HEK293 (cell line): ENCODE measurements around the gene CD48.

ENCODE experiments used
- CTCF ChIA-PET: fragments of 350-600 bp; formaldehyde crosslinking; extraction: SDS; loops from one replicate; lab custom pipeline; 2021; ENCODE audit warnings: antibody characterized with exemption; lab: Yijun Ruan, JAX
- POLR2A ChIA-PET: fragments of 300-600 bp; formaldehyde crosslinking; extraction: SDS; loops from one replicate; lab custom pipeline; 2020; ENCODE audit warnings: antibody characterized with exemption, inconsistent platforms; lab: Yijun Ruan, JAX
- H3K27ac ChIP-seq: fragments of 200-500 bp; sonication (Bioruptor generic); 2 replicates; pipeline ENCODE4 v1.5.1; 2014; ENCODE audit warnings: low read depth, low read length, control low read depth, inconsistent platforms; ENCODE audit errors: extremely low read depth
- H3K36me3 ChIP-seq, 2 experiments: fragments of 200-500 bp in 1 of 2; sonication (Bioruptor generic) in 1 of 2; 1 replicate in 1 of 2; 2 replicates in 1 of 2; pipeline ENCODE4 v1.5.1; 2014 to 2017; ENCODE audit warnings: inconsistent platforms in 2 of 2, low read length in 2 of 2; ENCODE audit not compliant: control insufficient read depth in 2 of 2, insufficient read depth in 1 of 2
- H3K4me1 ChIP-seq: fragments of 200-500 bp; sonication (Bioruptor generic); 2 replicates; pipeline ENCODE4 v1.5.1; 2014; ENCODE audit warnings: mild to moderate bottlenecking, low read length, inconsistent platforms; ENCODE audit not compliant: control insufficient read depth, insufficient read depth
- H3K4me3 ChIP-seq: 2 replicates; pipeline ENCODE4 v1.5.1; 2011; ENCODE audit warnings: low read depth, mild to moderate bottlenecking, control low read depth, low read length, moderate library complexity
- H3K9me3 ChIP-seq: fragments of 200-500 bp; sonication (Bioruptor generic); 2 replicates; pipeline ENCODE4 v1.5.1; 2014; ENCODE audit warnings: low read depth, low read length, inconsistent platforms; ENCODE audit not compliant: control insufficient read depth, insufficient read depth
- SCRT2 ChIP-seq: fragments of 450-650 bp; formaldehyde crosslinking; IDR thresholded peaks from 2 replicates; pipeline ENCODE4 v1.5.1; 2016; ENCODE audit warnings: missing biosample characterization, missing genetic modification characterization
- SETDB1 ChIP-seq: IDR thresholded peaks from one replicate; pipeline ENCODE4 v1.6.1; 2017; ENCODE audit warnings: mild to moderate bottlenecking, low read length, moderate library complexity, mixed read lengths; ENCODE audit not compliant: insufficient read length
- YY1 ChIP-seq: fragments of 450-650 bp; formaldehyde crosslinking; IDR thresholded peaks from 2 replicates; pipeline ENCODE4 v1.5.1; 2018; ENCODE audit warnings: missing biosample characterization, missing genetic modification characterization
- YY2 ChIP-seq: fragments of 450-650 bp; formaldehyde crosslinking; IDR thresholded peaks from 2 replicates; pipeline ENCODE4 v1.5.1; 2016; ENCODE audit warnings: missing biosample characterization, missing genetic modification characterization
- ZIC2 ChIP-seq: fragments of 450-650 bp; formaldehyde crosslinking; IDR thresholded peaks from 2 replicates; pipeline ENCODE4 v1.5.1; 2016; ENCODE audit warnings: missing biosample characterization, missing genetic modification characterization
- ZNF155 ChIP-seq: fragments of 450-650 bp; formaldehyde crosslinking; IDR thresholded peaks from 2 replicates; pipeline ENCODE4 v1.5.1; 2016; ENCODE audit warnings: missing biosample characterization, missing genetic modification characterization
- ZNF16 ChIP-seq: fragments of 450-650 bp; formaldehyde crosslinking; IDR thresholded peaks from 2 replicates; pipeline ENCODE4 v1.5.1; 2016; ENCODE audit warnings: low read depth, missing biosample characterization, missing genetic modification characterization
- ZNF175 ChIP-seq: fragments of 450-650 bp; formaldehyde crosslinking; IDR thresholded peaks from 2 replicates; pipeline ENCODE4 v1.5.1; 2016; ENCODE audit warnings: missing biosample characterization, missing genetic modification characterization
- ZNF223 ChIP-seq: fragments of 450-650 bp; formaldehyde crosslinking; IDR thresholded peaks from 2 replicates; pipeline ENCODE4 v1.5.1; 2016; ENCODE audit warnings: missing biosample characterization, missing genetic modification characterization
- ZNF24 ChIP-seq: fragments of 450-650 bp; formaldehyde crosslinking; IDR thresholded peaks from 2 replicates; pipeline ENCODE4 v1.5.1; 2016; ENCODE audit warnings: missing biosample characterization, missing genetic modification characterization
- ZNF623 ChIP-seq: fragments of 450-650 bp; formaldehyde crosslinking; IDR thresholded peaks from 2 replicates; pipeline ENCODE4 v1.5.1; 2016; ENCODE audit warnings: missing biosample characterization, missing genetic modification characterization
- ZNF785 ChIP-seq: fragments of 450-650 bp; formaldehyde crosslinking; IDR thresholded peaks from 2 replicates; pipeline ENCODE4 v1.5.1; 2016; ENCODE audit warnings: missing biosample characterization, missing genetic modification characterization
- TF ChIP-seq, protein P1 (sequence below): fragments of 450-650 bp; formaldehyde crosslinking; IDR thresholded peaks from 2 replicates; pipeline ENCODE4 v1.5.1; 2016; ENCODE audit warnings: missing biosample characterization, missing genetic modification characterization
- TF ChIP-seq, protein P2 (sequence below): fragments of 450-650 bp; formaldehyde crosslinking; IDR thresholded peaks from 2 replicates; pipeline ENCODE4 v1.5.1; 2017; ENCODE audit warnings: missing biosample characterization, missing genetic modification characterization
- TF ChIP-seq, protein P3 (sequence below): fragments of 450-650 bp; formaldehyde crosslinking; IDR thresholded peaks from 2 replicates; pipeline ENCODE4 v1.5.1; 2017; ENCODE audit warnings: missing biosample characterization, missing genetic modification characterization
- TF ChIP-seq, protein P4 (sequence below): IDR thresholded peaks from 2 replicates; pipeline ENCODE4 v1.6.1; 2011; ENCODE audit warnings: mild to moderate bottlenecking, low read depth, low read length, borderline replicate concordance
- TF ChIP-seq, protein P5 (sequence below): fragments of 450-650 bp; formaldehyde crosslinking; IDR thresholded peaks from 2 replicates; pipeline ENCODE4 v1.5.1; 2016; ENCODE audit warnings: missing biosample characterization, missing genetic modification characterization, low read depth
- TF ChIP-seq, protein P6 (sequence below): fragments of 450-650 bp; formaldehyde crosslinking; IDR thresholded peaks from 2 replicates; pipeline ENCODE4 v1.5.1; 2016; ENCODE audit warnings: missing biosample characterization, missing genetic modification characterization

Gene CD48

DNA sequence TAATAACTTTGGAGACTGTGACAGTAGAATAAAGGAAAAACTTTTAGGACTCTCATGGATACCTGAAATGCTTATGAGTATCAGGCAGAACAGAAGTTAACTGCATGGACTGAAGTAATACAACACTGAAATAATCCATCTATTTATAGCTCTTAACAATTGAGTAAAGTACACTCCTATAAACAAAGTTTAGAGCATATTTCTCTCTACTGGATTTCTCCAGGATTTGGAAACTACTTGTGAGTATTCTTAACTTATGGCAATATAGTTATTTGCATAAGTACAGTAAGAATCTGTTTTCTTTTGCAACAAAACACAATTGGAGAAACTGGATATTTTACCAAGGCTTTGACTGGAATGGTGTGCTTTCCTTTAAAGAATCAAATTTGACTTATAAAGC is 9.9 kb upstream of the CD48 start:
- Histone ChIP-seq H3K4me3 (no peak overlapping the region), H3K27ac (no peak overlapping the region), H3K4me1 (no peaks in the 10 kb centered on the region), H3K36me3 (no peaks in the 10 kb centered on the region), H3K9me3 (no peaks in the 10 kb centered on the region)
- TF ChIP-seq SCRT2 (tag by site-specific recombination) (no peak), ZNF155 (tag by site-specific recombination) (no peak), SETDB1 (peak; percentile 74)
- POLR2A ChIA-PET: no interaction called here
- CTCF ChIA-PET: interaction anchor here (0.7 kb wide), 3 partner anchors 47 to 492 kb away, joined by 3 read pairs; no protein-coding TSS in a partner anchor

DNA sequence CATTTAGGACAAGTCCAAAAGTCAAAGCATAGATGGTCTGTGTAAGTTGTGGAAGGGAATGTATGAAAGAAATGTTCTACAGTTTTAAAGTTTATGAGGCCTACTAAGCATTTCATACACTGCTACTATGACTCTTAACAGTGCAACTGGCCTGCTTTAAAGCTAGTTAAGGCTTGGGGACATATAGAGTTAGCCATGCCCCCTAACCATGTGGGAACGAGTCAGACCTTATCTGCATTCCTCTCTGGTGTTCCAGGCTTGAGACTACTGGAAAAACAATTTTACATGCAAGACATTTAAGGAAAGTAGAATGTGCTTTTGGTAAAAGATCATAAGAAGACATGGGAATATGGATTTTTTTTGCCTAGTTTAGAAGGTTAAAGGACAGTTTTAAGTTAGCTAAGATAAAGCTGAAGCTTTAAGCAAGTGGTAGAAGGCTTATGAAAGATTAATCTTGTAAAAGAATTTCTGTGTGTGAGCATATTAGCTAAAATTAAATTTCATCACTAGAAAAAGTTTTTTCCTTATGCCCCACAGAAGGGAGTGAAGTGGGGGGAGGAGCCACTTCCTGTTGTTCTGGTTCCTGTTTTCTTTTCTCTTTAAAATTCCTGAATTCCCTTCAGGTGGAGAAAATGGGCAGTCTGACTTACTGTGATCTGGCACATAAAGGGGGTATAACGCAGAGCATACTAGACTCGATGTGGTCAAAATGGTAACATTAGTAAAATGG is 8.9 kb upstream of the CD48 start:
- no peak overlapping the region for H3K27ac ChIP-seq
- no peaks in the 10 kb centered on the region for H3K9me3 ChIP-seq
- CTCF ChIA-PET: interaction anchor here (0.6 to 1.2 kb wide), 2 partner anchors 110 to 234 kb away, joined by 3 to 6 read pairs; partner anchors contain the start of gene ITLN2
- H3K36me3 ChIP-seq: no peaks in the 10 kb centered on the region
- TF ChIP-seq, protein P1, sequence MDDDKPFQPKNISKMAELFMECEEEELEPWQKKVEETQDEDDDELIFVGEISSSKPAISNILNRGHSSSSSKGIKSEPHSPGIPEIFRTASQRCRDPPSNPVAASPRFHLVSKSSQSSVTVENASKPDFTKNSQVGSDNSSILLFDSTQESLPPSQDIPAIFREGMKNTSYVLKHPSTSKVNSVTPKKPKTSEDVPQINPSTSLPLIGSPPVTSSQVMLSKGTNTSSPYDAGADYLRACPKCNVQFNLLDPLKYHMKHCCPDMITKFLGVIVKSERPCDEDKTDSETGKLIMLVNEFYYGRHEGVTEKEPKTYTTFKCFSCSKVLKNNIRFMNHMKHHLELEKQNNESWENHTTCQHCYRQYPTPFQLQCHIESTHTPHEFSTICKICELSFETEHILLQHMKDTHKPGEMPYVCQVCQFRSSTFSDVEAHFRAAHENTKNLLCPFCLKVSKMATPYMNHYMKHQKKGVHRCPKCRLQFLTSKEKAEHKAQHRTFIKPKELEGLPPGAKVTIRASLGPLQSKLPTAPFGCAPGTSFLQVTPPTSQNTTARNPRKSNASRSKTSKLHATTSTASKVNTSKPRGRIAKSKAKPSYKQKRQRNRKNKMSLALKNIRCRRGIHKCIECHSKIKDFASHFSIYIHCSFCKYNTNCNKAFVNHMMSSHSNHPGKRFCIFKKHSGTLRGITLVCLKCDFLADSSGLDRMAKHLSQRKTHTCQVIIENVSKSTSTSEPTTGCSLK (tag by site-specific recombination): no peak
- TF ChIP-seq, protein P2, sequence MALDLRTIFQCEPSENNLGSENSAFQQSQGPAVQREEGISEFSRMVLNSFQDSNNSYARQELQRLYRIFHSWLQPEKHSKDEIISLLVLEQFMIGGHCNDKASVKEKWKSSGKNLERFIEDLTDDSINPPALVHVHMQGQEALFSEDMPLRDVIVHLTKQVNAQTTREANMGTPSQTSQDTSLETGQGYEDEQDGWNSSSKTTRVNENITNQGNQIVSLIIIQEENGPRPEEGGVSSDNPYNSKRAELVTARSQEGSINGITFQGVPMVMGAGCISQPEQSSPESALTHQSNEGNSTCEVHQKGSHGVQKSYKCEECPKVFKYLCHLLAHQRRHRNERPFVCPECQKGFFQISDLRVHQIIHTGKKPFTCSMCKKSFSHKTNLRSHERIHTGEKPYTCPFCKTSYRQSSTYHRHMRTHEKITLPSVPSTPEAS (tag by site-specific recombination): no peak
- TF ChIP-seq ZNF785 (tag by site-specific recombination) (no peak), ZNF155 (tag by site-specific recombination) (no peak), ZNF16 (tag by site-specific recombination) (no peak), YY1 (tag by site-specific recombination) (no peak), YY2 (tag by site-specific recombination) (no peak), ZIC2 (no peak)
- TF ChIP-seq, protein P3, sequence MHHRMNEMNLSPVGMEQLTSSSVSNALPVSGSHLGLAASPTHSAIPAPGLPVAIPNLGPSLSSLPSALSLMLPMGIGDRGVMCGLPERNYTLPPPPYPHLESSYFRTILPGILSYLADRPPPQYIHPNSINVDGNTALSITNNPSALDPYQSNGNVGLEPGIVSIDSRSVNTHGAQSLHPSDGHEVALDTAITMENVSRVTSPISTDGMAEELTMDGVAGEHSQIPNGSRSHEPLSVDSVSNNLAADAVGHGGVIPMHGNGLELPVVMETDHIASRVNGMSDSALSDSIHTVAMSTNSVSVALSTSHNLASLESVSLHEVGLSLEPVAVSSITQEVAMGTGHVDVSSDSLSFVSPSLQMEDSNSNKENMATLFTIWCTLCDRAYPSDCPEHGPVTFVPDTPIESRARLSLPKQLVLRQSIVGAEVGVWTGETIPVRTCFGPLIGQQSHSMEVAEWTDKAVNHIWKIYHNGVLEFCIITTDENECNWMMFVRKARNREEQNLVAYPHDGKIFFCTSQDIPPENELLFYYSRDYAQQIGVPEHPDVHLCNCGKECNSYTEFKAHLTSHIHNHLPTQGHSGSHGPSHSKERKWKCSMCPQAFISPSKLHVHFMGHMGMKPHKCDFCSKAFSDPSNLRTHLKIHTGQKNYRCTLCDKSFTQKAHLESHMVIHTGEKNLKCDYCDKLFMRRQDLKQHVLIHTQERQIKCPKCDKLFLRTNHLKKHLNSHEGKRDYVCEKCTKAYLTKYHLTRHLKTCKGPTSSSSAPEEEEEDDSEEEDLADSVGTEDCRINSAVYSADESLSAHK (tag by site-specific recombination): no peak
- TF ChIP-seq, protein P4, sequence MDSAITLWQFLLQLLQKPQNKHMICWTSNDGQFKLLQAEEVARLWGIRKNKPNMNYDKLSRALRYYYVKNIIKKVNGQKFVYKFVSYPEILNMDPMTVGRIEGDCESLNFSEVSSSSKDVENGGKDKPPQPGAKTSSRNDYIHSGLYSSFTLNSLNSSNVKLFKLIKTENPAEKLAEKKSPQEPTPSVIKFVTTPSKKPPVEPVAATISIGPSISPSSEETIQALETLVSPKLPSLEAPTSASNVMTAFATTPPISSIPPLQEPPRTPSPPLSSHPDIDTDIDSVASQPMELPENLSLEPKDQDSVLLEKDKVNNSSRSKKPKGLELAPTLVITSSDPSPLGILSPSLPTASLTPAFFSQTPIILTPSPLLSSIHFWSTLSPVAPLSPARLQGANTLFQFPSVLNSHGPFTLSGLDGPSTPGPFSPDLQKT: no peak
- H3K4me3 ChIP-seq: no peak overlapping the region
- POLR2A ChIA-PET: no interaction called here
- no peaks in the 10 kb centered on the region for H3K4me1 ChIP-seq

DNA sequence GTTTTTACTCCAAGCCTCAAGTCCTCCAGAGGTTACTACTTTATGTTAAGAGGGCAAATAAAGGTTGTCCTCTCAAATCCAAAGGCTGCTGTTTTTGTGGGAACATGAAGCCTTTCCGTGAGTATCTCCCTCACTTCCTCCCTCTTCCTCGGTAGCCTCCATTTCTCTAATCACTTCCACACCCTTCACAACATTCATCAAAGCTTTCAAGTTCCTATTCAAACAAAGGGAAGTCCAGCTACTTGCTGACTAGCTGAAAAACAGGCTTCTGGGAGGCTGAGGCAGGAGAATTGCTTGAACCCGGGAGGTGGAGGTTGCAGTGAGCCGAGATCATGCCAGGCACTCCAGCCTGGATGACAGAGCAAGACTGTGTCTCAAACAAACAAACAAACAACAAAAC is 6.6 kb upstream of the CD48 start:
- TF ChIP-seq, protein P5, sequence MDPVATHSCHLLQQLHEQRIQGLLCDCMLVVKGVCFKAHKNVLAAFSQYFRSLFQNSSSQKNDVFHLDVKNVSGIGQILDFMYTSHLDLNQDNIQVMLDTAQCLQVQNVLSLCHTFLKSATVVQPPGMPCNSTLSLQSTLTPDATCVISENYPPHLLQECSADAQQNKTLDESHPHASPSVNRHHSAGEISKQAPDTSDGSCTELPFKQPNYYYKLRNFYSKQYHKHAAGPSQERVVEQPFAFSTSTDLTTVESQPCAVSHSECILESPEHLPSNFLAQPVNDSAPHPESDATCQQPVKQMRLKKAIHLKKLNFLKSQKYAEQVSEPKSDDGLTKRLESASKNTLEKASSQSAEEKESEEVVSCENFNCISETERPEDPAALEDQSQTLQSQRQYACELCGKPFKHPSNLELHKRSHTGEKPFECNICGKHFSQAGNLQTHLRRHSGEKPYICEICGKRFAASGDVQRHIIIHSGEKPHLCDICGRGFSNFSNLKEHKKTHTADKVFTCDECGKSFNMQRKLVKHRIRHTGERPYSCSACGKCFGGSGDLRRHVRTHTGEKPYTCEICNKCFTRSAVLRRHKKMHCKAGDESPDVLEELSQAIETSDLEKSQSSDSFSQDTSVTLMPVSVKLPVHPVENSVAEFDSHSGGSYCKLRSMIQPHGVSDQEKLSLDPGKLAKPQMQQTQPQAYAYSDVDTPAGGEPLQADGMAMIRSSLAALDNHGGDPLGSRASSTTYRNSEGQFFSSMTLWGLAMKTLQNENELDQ (tag by site-specific recombination): no peak
- TF ChIP-seq, protein P6, sequence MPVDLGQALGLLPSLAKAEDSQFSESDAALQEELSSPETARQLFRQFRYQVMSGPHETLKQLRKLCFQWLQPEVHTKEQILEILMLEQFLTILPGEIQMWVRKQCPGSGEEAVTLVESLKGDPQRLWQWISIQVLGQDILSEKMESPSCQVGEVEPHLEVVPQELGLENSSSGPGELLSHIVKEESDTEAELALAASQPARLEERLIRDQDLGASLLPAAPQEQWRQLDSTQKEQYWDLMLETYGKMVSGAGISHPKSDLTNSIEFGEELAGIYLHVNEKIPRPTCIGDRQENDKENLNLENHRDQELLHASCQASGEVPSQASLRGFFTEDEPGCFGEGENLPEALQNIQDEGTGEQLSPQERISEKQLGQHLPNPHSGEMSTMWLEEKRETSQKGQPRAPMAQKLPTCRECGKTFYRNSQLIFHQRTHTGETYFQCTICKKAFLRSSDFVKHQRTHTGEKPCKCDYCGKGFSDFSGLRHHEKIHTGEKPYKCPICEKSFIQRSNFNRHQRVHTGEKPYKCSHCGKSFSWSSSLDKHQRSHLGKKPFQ (tag by site-specific recombination): no peak
- no peak for TF ChIP-seq ZNF175 (tag by site-specific recombination)
- no peak for TF ChIP-seq ZNF24 (tag by site-specific recombination)
- TF ChIP-seq ZNF623 (tag by site-specific recombination): no peak
- TF ChIP-seq ZNF223: no peak
- TF ChIP-seq, protein P4: no peak
- TF ChIP-seq, all 188 proteins: peak for 0
- Histone ChIP-seq H3K4me3 (no peak overlapping the region), H3K27ac (no peak overlapping the region), H3K9me3 (no peaks in the 10 kb centered on the region), H3K4me1 (no peaks in the 10 kb centered on the region), H3K36me3 (no peaks in the 10 kb centered on the region)
- POLR2A ChIA-PET: no interaction called here
- CTCF ChIA-PET: no interaction called here
